ENCODE data around the gene TDRD9.
A peak's percentile ranks its signal among the peaks of the same experiment; 100 is the strongest.
"Not testable (repeated sequence)": the region's sequence is repeated elsewhere in the genome, so short reads cannot be mapped to it uniquely, and the experiment has no call there.

TDRD9 gene

GRCh38 chr14:103928011-103928890, at the start of gene TDRD9:
Gene TDRD9, plus strand, starts transcription at chr14:103928456. Its CDS starts 54 bp downstream, at chr14:103928510.
- DNase-seq, result no peak

GRCh38 chr14:103879118-103879569, 49.1 kb upstream of the TDRD9 start:
- no peak for DNase-seq

GRCh38 chr14:103879570-103880347, 48.5 kb upstream of the TDRD9 start:
- peak; percentile 67 for DNase-seq

- DNase-seq, result peak; percentile 42
Measured at GRCh38 chr14:103880348-103881267, 47.6 kb upstream of the TDRD9 start.

GRCh38 chr14:103881268-103882201, 46.7 kb upstream of the TDRD9 start:
- DNase-seq, result peak; percentile 41

GRCh38 chr14:103882503-103883262, 45.6 kb upstream of the TDRD9 start:
- peak; percentile 57 for DNase-seq

GRCh38 chr14:103883263-103883523, 45.1 kb upstream of the TDRD9 start:
- DNase-seq, result peak; percentile 45

- DNase-seq, result peak; percentile 50
Measured at GRCh38 chr14:103884854-103885253, 43.4 kb upstream of the TDRD9 start.

- peak; percentile 47 for DNase-seq
Measured at GRCh38 chr14:103885509-103885932, 42.7 kb upstream of the TDRD9 start.

GRCh38 chr14:103886304-103887169, 41.7 kb upstream of the TDRD9 start:
- peak; percentile 64 for DNase-seq

GRCh38 chr14:103887170-103887501, 41.1 kb upstream of the TDRD9 start:
- DNase-seq, result peak; percentile 48

- DNase-seq, result peak; percentile 40
Measured at GRCh38 chr14:103887557-103888115, 40.6 kb upstream of the TDRD9 start.

GRCh38 chr14:103889002-103889312, 39.3 kb upstream of the TDRD9 start:
- not testable (repeated sequence) for DNase-seq

GRCh38 chr14:103889313-103890051, 38.8 kb upstream of the TDRD9 start:
- peak; percentile 56 for DNase-seq

GRCh38 chr14:103890052-103890371, 38.2 kb upstream of the TDRD9 start:
- no peak for DNase-seq

GRCh38 chr14:103890821-103891666, 37.2 kb upstream of the TDRD9 start:
- DNase-seq, result peak; percentile 52

GRCh38 chr14:103891667-103892215, 36.5 kb upstream of the TDRD9 start:
- no peak for DNase-seq

GRCh38 chr14:103892247-103892646, 36.0 kb upstream of the TDRD9 start:
- peak; percentile 44 for DNase-seq

Measured in islet precursor cell (in vitro differentiated cells).